ENCODE results near the gene ACAD8. TPM values are rescaled to one million over a fixed set of nuclear protein-coding genes. Genes with fewer than 3 reads are reported as not detected.
"Not testable (repeated sequence)": the region's sequence is repeated elsewhere in the genome, so short reads cannot be mapped to it uniquely, and the experiment has no call there.

ACAD8 gene
- total and polyA plus RNA-seq, 8 donors, result 31.5 to 48.8 (median 38.8) TPM

DNA sequence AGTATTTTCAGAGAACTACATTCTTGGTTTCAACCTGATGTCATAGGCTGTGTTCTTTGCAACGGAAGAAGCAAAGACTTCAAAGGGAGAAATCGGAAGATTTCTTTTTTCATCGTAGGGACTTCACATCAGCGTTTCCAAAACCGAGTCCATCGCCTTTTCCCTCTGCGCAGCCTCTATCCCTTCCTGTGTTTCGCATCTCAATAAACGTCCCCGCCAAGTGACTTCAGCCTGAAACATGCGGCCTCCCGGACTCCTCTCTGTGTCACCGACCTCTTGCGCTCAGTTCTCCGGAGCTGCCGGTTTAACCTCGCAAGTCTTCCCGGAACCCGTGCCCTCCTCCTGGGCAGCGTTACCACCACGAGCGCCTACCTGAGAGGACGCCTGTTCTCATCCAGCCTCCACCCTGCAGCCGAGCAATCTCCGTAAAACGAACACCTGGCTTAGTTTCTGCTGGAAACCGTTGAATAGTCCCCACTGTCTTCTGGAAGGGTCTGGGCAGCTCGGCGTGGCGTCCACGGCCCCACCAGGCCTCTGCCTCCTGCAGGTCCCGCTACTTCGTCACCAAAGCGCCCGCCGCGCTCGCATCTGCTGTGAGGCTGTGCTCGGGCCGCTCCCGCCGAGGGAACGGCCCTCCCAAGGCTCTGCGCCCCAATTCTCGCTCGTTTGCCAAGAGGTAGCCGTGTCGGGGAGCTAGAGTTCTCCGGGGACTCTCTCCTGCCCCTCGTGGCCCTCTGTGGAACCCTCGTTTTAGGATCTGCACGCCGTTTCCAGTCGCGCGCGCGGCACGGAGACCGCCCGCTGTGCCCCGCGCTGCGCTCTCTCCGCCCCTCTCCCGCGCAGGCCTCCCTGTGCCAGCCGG is 22.4 kb downstream of the ACAD8 start, which contains the start of gene GLB1L3:
GLB1L3 (plus strand) TSS at position 846 of the 862 bp plus-strand sequence. CDS start 362 bp downstream, outside the sequence.
- TF ChIP-seq, protein P1, sequence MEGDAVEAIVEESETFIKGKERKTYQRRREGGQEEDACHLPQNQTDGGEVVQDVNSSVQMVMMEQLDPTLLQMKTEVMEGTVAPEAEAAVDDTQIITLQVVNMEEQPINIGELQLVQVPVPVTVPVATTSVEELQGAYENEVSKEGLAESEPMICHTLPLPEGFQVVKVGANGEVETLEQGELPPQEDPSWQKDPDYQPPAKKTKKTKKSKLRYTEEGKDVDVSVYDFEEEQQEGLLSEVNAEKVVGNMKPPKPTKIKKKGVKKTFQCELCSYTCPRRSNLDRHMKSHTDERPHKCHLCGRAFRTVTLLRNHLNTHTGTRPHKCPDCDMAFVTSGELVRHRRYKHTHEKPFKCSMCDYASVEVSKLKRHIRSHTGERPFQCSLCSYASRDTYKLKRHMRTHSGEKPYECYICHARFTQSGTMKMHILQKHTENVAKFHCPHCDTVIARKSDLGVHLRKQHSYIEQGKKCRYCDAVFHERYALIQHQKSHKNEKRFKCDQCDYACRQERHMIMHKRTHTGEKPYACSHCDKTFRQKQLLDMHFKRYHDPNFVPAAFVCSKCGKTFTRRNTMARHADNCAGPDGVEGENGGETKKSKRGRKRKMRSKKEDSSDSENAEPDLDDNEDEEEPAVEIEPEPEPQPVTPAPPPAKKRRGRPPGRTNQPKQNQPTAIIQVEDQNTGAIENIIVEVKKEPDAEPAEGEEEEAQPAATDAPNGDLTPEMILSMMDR (IDR thresholded peaks at IDR 0.05), result peak in 1 of 2 donors; percentile 25
- intact Hi-C loops (cut with DNase I), result no loop called here
- peak; percentile 69 for ATAC-seq
- H3K27me3 ChIP-seq, result peaks cover 71 to 100% of the 10 kb centered on the region in 2 donors
- H3K4me1 ChIP-seq, result peaks cover 15 to 22% of the 10 kb centered on the region in 2 donors
- H3K4me3 ChIP-seq, result peak within 1 kb of the TSS; percentile 8 to 29
- H3K27ac ChIP-seq, result no peak within 1 kb of the TSS
- DNase-seq, result peak in 1 of 4 donors; percentile 26
- no peaks in the 10 kb centered on the region for H3K36me3 ChIP-seq
- no peaks in the 10 kb centered on the region for H3K9me3 ChIP-seq

DNA sequence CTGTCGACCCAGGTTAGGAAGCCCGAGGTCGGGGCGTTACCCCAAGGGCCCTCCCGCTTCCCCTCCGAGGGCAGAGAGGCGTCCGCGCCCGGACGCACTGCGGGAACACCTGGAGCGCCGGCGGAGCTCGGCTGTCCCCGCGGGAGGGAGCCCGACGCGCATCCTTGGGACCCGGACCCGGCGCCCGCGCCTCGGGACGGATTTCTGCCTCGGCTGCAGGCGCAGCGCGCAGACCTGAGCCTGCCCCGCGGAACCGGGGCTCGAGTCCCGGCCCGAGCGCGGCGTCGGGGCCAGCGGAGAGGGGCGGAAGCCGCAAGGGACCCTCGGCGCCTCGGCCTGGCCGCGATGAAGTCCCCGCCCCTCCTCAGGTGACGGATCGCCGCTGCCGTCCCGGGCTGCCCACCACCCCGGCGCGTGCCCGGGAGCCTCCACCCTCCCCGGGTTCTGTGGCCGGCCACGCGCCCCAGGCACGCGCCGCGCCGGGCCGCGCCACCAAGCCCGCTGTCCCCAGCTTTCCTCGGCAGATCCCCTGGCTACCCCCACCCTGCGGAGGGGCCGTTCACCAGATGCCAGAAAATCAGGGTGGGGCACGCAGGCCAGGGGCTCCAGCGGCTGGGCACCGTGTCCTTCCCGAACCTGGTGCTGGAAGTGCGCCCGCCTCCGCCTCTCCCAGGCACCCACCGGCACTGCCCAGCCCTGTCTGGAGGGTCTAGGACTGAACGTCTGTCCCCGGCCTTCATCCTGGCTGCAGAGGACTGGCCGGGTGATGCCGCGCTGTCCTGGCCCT is 23.2 kb downstream of the ACAD8 start:
- intact Hi-C loops (cut with DNase I), result no loop called here
- ATAC-seq, result peak; percentile 59
- Histone ChIP-seq H3K4me1 (peaks cover 15 to 22% of the 10 kb centered on the region in 2 donors), H3K36me3 (no peaks in the 10 kb centered on the region), H3K4me3 (peak overlapping the region; percentile 8 to 29), H3K9me3 (no peaks in the 10 kb centered on the region), H3K27ac (no peak overlapping the region), H3K27me3 (peaks cover 71 to 98% of the 10 kb centered on the region in 2 donors)
- TF ChIP-seq, protein P1 (IDR thresholded peaks at IDR 0.05), result no peak
- DNase-seq, result no peak

DNA sequence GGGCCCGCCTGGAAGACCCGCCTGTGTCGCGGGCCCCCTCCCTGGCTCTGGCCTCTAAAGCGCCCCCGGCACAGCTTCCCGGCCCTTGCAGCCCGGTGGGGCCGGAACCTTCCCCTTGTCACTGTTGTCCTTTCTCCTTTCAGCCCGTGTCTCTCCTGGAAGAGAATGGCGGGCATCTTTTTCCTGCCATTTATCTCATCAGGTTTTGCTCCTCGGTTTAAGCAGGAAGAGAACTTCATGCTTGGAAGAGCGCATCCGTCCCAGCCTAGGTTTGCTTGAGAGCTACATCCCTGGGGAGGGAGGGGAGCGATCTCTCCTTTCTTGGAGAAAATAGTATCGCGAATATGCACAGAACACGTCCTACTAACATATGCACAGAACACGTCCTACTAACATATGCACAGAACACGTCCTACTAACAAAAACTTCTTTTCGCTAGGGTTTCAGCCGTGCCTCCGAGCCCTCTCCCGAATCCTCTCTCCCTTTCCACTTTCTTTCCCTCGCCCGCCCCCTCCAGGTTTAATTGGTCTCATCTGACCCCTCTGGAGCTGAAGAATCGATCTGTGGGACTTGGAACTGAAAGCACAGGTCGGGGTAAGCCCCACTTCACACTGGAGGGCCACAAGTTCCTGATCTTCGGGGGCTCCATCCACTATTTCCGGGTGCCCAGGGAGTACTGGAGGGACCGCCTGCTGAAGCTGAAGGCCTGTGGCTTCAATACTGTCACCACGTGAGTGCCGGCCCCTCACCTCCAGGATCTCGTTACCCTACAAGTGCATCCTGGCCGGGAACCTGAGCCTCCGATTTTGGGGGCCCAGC is 24.0 kb downstream of the ACAD8 start:
- no peak for DNase-seq
- no peak overlapping the region for H3K4me3 ChIP-seq
- intact Hi-C loops (cut with DNase I), result no loop called here
- no peak overlapping the region for H3K27ac ChIP-seq
- peaks cover 71 to 95% of the 10 kb centered on the region in 2 donors for H3K27me3 ChIP-seq
- TF ChIP-seq, protein P1 (IDR thresholded peaks at IDR 0.05), result no peak
- peaks cover 15 to 22% of the 10 kb centered on the region in 2 donors for H3K4me1 ChIP-seq
- no peaks in the 10 kb centered on the region for H3K9me3 ChIP-seq
- no peak for ATAC-seq
- no peaks in the 10 kb centered on the region for H3K36me3 ChIP-seq

DNA sequence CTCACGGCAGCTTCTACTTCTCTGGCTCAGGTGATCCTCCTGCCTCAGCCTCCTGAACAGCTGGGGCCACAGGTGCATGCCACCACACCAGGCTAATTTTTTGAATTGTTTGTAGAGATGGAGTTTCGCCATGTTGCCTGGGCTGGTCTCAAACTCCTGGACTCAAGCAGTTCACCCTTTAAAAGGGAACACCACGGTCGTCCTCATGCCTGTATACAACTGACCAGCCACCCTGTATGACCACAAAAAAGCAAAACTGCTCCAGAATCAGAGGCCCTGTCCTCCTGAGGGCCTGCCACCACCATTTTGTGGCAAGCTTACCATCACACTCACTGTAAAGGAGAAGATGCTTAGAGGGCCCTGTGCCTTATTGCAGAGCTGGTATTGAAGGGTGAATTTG is 25.0 kb downstream of the ACAD8 start:
- intact Hi-C loops (cut with DNase I), result no loop called here
- Histone ChIP-seq H3K4me1 (peaks cover 15 to 22% of the 10 kb centered on the region in 2 donors), H3K36me3 (no peaks in the 10 kb centered on the region), H3K27ac (no peak overlapping the region), H3K4me3 (no peak overlapping the region), H3K9me3 (no peaks in the 10 kb centered on the region), H3K27me3 (peaks cover 62 to 89% of the 10 kb centered on the region in 2 donors)
- ATAC-seq (no peak), DNase-seq (no peak)
- TF ChIP-seq, protein P1 (IDR thresholded peaks at IDR 0.05), result no peak

DNA sequence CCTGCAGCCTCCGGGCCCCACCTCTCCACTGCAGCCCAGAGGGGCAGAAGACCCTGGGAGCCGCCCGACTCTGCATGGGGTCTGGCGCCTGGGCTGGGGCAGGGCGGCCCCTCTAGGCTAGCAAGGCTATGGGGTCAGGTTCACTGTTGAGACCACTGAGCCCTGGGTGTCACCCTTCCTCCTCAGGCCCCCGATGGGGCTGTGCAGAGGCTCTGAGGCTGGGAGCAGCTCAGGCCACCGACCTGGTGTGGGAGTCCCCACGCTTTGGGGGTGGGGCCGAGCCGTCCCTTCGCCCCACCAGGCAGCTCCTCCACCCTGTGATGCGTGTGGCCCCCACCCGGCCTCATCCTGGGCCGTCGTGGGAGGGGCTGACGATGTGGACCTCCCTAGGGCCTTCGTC is 28.3 kb downstream of the ACAD8 start:
- intact Hi-C loops (cut with DNase I); H3K4me1 ChIP-seq; H3K36me3 ChIP-seq; ATAC-seq; H3K27ac ChIP-seq; H3K9me3 ChIP-seq; H3K4me3 ChIP-seq; DNase-seq: not testable (repeated sequence)
- H3K27me3 ChIP-seq, result peaks cover 29 to 56% of the 10 kb centered on the region in 2 donors
